GM21528 (cell line): ENCODE data around the gene C1orf159.

Experiments
- ATAC-seq: cut with Tn5 transposase; IDR thresholded peaks from one replicate; pipeline ENCODE4 v1.9.1; 2021; ENCODE audit warnings: mild to moderate bottlenecking, moderate library complexity; ENCODE audit not compliant: unreplicated experiment, low FRiP score

C1orf159 gene

GRCh38 chr1:1132956-1133750 lies 17.3 kb upstream of the C1orf159 start:
- no peak for ATAC-seq

GRCh38 chr1:1132042-1132950 lies 16.4 kb upstream of the C1orf159 start:
- no peak for ATAC-seq

- no peak for ATAC-seq
These were observed 14.6 kb upstream of the C1orf159 start for GRCh38 chr1:1130206-1131120.

- ATAC-seq: no peak
These were observed 13.5 kb upstream of the C1orf159 start for GRCh38 chr1:1129381-1129821.

GRCh38 chr1:1128454-1129139 lies 12.7 kb upstream of the C1orf159 start:
- no peak for ATAC-seq

GRCh38 chr1:1127551-1128451 lies 11.9 kb upstream of the C1orf159 start:
- no peak for ATAC-seq

- no peak for ATAC-seq
These were observed 10.1 kb upstream of the C1orf159 start for GRCh38 chr1:1125945-1126344.

- no peak for ATAC-seq
These were observed 9.1 kb upstream of the C1orf159 start for GRCh38 chr1:1124786-1125642.

- no peak for ATAC-seq
These were observed 8.6 kb upstream of the C1orf159 start for GRCh38 chr1:1124508-1124785.

- ATAC-seq: no peak
These were observed 8.0 kb upstream of the C1orf159 start for GRCh38 chr1:1123581-1124507.

GRCh38 chr1:1122981-1123480 lies 7.1 kb upstream of the C1orf159 start:
- ATAC-seq: no peak

GRCh38 chr1:1122078-1122811 lies 6.4 kb upstream of the C1orf159 start:
- no peak for ATAC-seq

- no peak for ATAC-seq
These were observed 5.8 kb upstream of the C1orf159 start for GRCh38 chr1:1121611-1122077.

GRCh38 chr1:1120866-1121591 lies 5.1 kb upstream of the C1orf159 start:
- ATAC-seq: no peak

GRCh38 chr1:1120096-1120495 lies 4.2 kb upstream of the C1orf159 start:
- ATAC-seq: no peak
